ENCODE results near the gene AFDN.

The AFDN gene

GRCh38 chr6:167833396-167833763 lies 6.7 kb downstream of the AFDN start:
- H3K4me2 ChIP-seq (ENCODE audit: low read depth, low read length): peak overlapping the region; percentile 24; the same call in 1 of the 2 replicates

GRCh38 chr6:167835260-167835659 lies 8.5 kb downstream of the AFDN start:
- H3K4me1 ChIP-seq (ENCODE audit: low read length): 0 out of 2 replicates have a peak, but pooled peaks cover 8% of the 10 kb centered on the region
- H3K9me3 ChIP-seq (replicated peaks; ENCODE audit: insufficient read depth, low read length): no peaks in the 10 kb centered on the region
- no peak overlapping the region for H3K9ac ChIP-seq (ENCODE audit: low read length)
- H3K9me2 ChIP-seq (replicated peaks; ENCODE audit: insufficient read depth, low read length): no peaks in the 10 kb centered on the region
- no peaks in the 10 kb centered on the region for H4K20me1 ChIP-seq (ENCODE audit: insufficient read depth, low read length)
- H3K4me3 ChIP-seq (ENCODE audit: low read length): no peak overlapping the region
- H3K36me3 ChIP-seq (replicated peaks; ENCODE audit: insufficient read depth, low read length): no peaks in the 10 kb centered on the region
- H3K4me2 ChIP-seq (ENCODE audit: low read depth, low read length): no peak overlapping the region
- TF ChIP-seq CTCF (IDR thresholded peaks at IDR 0.05; ENCODE audit: low read length) (no peak), EZH2phosphoT487 (IDR thresholded peaks at IDR 0.05; ENCODE audit: low read length) (no peak), EZH2 (optimal IDR thresholded peaks at IDR 0.05; ENCODE audit: low read depth, low read length) (no peak)
- no peak for DNase-seq
- no peaks in the 10 kb centered on the region for H3K27me3 ChIP-seq (replicated peaks; ENCODE audit: insufficient read depth, low read length)
- H3K79me2 ChIP-seq (ENCODE audit: low read length): peaks cover 26% of the 10 kb centered on the region; the same call in 1 of the 2 replicates
- no peaks in the 10 kb centered on the region for H3F3A ChIP-seq (ENCODE audit: insufficient read depth, low read length)
- H2AFZ ChIP-seq (ENCODE audit: low read length): no peak overlapping the region
- no peak overlapping the region for H3K27ac ChIP-seq (ENCODE audit: low read length)

More at GRCh38 chr6:167833396-167833763, 6.7 kb downstream of the AFDN start:
- Histone ChIP-seq H3K27ac (ENCODE audit: low read length) (no peak overlapping the region), H3K9me2 (replicated peaks; ENCODE audit: insufficient read depth, low read length) (no peaks in the 10 kb centered on the region), H3K27me3 (replicated peaks; ENCODE audit: insufficient read depth, low read length) (no peaks in the 10 kb centered on the region), H3K9me3 (replicated peaks; ENCODE audit: insufficient read depth, low read length) (no peaks in the 10 kb centered on the region), H3K79me2 (ENCODE audit: low read length) (peaks cover 27% of the 10 kb centered on the region), H2AFZ (ENCODE audit: low read length) (no peak overlapping the region), H3K36me3 (replicated peaks; ENCODE audit: insufficient read depth, low read length) (no peaks in the 10 kb centered on the region), H3K9ac (ENCODE audit: low read length) (no peak overlapping the region), H3K4me1 (ENCODE audit: low read length) (0 out of 2 replicates have a peak, but pooled peaks cover 8% of the 10 kb centered on the region), H3K4me3 (ENCODE audit: low read length) (0 out of 2 replicates have a peak overlapping the region, but pooled peaks have one; percentile 7), H4K20me1 (ENCODE audit: insufficient read depth, low read length) (no peaks in the 10 kb centered on the region), H3F3A (ENCODE audit: insufficient read depth, low read length) (no peaks in the 10 kb centered on the region)
- DNase-seq: no peak
- TF ChIP-seq CTCF (IDR thresholded peaks at IDR 0.05; ENCODE audit: low read length) (no peak), EZH2phosphoT487 (IDR thresholded peaks at IDR 0.05; ENCODE audit: low read length) (no peak), EZH2 (optimal IDR thresholded peaks at IDR 0.05; ENCODE audit: low read depth, low read length) (no peak)

GRCh38 chr6:167836721-167837120 lies 10.0 kb downstream of the AFDN start:
- no peaks in the 10 kb centered on the region for H3K27me3 ChIP-seq (replicated peaks; ENCODE audit: insufficient read depth, low read length)
- H3K4me3 ChIP-seq (ENCODE audit: low read length): no peak overlapping the region
- no peaks in the 10 kb centered on the region for H4K20me1 ChIP-seq (ENCODE audit: insufficient read depth, low read length)
- no peak for DNase-seq
- H3K9ac ChIP-seq (ENCODE audit: low read length): no peak overlapping the region
- TF ChIP-seq EZH2phosphoT487 (IDR thresholded peaks at IDR 0.05; ENCODE audit: low read length) (no peak), EZH2 (optimal IDR thresholded peaks at IDR 0.05; ENCODE audit: low read depth, low read length) (no peak), CTCF (IDR thresholded peaks at IDR 0.05; ENCODE audit: low read length) (no peak)
- H3K4me2 ChIP-seq (ENCODE audit: low read depth, low read length): no peak overlapping the region
- no peaks in the 10 kb centered on the region for H3K9me2 ChIP-seq (replicated peaks; ENCODE audit: insufficient read depth, low read length)
- H3K9me3 ChIP-seq (replicated peaks; ENCODE audit: insufficient read depth, low read length): no peaks in the 10 kb centered on the region
- H2AFZ ChIP-seq (ENCODE audit: low read length): no peak overlapping the region
- H3K4me1 ChIP-seq (ENCODE audit: low read length): 0 out of 2 replicates have a peak, but pooled peaks cover 8% of the 10 kb centered on the region
- peaks cover 23% of the 10 kb centered on the region; the same call in 1 of the 2 replicates for H3K79me2 ChIP-seq (ENCODE audit: low read length)
- no peaks in the 10 kb centered on the region for H3K36me3 ChIP-seq (replicated peaks; ENCODE audit: insufficient read depth, low read length)
- no peak overlapping the region for H3K27ac ChIP-seq (ENCODE audit: low read length)
- no peaks in the 10 kb centered on the region for H3F3A ChIP-seq (ENCODE audit: insufficient read depth, low read length)

All from MM.1S (cell line).